HG02763 (cell line): ENCODE results near the gene PDCL3.

Experiments
- ATAC-seq: cut with Tn5 transposase; IDR thresholded peaks from one replicate; pipeline ENCODE4 v1.9.1; 2021; ENCODE audit warnings: mild to moderate bottlenecking, moderate library complexity; ENCODE audit not compliant: unreplicated experiment

Gene PDCL3

DNA sequence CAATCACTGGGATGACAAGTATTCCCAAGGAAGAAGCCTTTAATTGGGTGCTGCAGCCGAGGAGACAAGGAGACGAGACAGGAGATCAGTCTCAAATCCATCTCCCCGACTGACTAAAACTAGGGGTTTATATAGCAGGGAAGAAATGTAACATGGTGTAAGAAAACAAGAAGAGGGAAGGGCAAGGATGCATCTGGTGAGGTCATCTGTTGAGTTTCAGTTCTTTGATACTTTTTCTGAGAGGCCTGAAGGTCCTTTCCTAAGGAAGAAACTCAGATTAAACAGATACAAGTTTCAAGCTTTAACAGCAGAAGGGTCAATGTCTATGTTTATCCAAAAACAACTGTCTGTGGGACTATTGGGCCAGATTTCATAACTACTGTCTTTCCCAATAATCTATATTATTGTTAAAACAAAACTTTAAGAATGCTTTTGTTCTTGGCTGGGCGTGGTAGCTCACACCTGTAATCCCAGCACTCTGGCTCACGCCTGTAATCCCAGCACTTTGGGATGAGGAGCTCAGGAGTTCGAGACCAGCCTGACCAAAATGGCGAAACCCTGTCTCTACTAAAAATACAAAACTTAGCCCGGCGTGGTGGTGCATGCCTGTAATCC, 2.5 kb upstream of the PDCL3 start:
- no peak for ATAC-seq

- no peak for ATAC-seq
Measured at GRCh38 chr2:100561191-100561590, 1.6 kb upstream of the PDCL3 start.

GRCh38 chr2:100563407-100564247, 834 bp downstream of the PDCL3 start:
- ATAC-seq: peak; percentile 3

- ATAC-seq: no peak
Measured at GRCh38 chr2:100568989-100569388, 6.2 kb downstream of the PDCL3 start.

GRCh38 chr2:100571668-100572067, 8.9 kb downstream of the PDCL3 start:
- no peak for ATAC-seq

DNA sequence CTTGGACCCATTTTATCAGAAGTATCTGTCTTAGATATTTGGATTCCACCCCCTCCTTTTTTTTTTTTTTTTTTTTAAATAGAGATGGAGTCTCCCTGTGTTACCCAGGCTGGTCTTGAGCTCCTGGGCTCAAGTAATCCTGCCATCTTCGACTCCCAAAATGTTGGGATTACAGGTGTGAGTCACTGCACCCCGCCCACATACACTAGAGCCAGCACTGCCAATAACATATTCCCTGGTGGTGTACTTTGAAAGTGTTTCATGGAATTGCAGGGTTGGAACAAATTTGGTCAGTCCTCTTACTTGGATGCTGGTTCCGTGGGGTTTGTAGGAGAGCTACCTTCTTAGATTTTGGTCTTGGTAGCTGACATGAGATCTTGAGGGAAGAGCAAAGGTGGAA, 15.0 kb downstream of the PDCL3 start:
- ATAC-seq: no peak

DNA sequence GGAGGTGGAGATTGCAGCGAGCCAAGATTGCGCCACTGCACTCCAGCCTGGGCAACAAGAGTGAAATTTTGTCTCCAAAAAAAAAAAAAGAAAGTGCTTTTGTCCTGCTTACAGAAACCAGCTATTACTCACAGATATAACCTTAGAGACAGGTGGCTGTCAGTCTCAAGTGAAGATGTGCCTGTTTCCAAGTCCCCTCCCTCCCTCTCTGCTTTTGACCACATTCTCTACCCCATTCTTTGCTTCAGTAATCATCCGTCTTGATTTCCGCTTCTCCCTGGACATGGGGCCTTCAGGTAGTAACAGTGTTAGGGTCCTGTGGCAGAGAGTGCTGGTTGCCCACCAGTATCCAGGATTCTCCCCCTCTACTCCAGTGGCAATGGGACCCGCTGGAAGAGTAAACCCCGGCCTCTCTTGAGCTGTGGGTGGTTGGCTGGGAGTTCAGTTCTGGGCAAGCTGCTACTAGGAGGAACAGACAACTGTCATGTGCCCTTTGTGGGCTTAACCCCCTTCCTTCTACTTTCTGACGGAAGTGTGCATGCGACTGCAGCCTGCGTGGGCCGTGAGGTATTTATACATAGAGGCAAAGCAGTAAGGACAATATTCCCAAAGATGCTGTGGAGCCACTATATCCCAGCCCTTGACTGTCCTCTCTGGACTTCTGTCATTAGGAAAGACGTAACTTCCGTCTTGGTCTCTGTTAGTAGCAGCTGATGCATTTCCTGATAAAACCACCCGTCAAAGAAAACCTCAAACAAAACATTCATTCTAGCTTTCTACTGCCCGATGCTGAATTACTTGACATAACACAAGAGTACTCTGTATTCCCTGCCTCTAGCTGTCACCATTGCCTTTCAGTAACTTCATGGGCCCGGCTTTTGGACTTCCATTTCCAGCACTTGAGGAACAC, 17.8 kb downstream of the PDCL3 start:
- ATAC-seq: peak; percentile 63

DNA sequence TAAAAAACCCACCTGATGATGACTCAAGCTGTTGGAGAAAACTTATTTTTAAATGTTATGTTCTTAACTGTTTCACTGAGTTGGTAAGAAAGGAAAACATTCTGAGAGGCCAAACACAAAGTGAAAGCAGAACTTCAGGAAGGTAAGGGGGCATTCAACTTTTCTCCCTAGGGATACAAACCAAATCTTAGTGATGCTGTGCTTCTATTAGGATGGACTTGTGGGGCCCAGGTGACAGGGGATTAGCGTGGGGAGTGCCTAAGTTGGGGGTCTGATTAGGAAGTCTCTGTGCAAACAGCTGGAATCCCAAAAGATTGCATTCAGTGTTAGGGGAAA, 18.5 kb downstream of the PDCL3 start:
- no peak for ATAC-seq

DNA sequence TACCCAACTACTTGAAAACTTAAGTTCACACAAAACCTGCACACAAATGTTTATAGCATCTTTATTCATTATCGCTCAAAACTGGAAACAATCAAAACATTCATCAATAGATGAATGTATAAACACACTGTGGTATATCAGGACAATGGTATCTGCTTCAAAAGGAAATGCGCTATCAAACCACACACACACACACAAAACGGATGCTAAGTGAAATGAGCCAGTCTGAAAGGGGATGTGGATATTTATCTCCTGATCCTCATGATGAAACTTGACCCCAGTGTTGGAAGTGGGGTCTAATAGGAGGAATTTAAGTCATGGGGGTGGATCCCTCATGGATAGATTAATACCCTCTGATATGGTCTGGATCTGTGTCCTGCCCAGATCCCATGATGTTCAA, 22.0 kb downstream of the PDCL3 start:
- no peak for ATAC-seq

DNA sequence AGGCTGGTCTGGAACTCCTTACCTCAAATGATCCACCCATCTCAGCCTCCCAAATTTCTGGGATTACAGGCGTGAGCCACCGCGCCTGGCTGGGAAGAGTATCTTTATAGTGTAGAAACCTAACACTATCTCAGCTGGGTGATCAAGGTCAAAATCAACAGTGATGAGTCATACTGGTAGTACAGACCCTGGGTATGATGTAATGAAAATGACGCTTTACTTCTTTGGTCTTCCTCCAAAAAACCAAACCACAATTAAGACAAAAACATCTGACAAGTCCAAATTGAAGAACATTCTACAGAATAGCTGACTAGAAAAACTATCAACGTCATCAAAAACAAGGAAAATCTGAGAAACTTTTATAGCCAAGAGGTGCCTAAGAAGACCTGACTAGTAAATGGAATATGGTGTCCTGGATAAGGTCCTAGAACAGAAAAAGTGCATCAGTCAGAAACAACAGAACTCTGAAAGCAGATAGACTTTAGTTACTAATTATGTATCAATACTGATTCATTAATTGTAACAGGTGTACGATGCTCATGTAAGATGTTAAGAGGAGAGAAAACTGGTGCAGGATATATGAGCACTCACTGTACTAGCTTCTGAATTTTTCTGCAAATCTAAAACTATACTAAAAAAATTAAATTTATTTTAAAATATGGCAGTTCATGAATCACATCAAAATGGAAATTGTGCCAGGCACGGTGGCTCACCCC, 25.4 kb downstream of the PDCL3 start:
- ATAC-seq: no peak

DNA sequence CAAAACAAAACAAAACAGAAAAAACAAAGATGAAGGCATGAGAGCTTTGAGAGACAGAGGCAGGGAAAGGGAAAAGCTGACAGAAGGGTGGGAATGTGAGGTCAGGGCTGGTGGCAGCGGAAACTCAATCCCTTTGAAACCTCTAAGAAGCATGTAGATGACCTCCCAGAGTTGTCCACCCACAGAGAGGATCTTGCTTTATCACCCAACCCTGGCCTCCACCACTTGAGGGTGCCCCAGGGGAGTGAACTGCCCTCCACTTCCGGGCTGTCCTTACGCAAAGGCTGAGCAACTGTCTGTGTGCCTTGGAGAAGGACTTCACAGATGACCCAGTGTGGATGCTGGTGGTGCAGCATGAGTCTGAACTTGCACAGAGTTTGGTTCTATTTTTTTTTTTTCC, 26.7 kb downstream of the PDCL3 start:
- ATAC-seq: no peak

DNA sequence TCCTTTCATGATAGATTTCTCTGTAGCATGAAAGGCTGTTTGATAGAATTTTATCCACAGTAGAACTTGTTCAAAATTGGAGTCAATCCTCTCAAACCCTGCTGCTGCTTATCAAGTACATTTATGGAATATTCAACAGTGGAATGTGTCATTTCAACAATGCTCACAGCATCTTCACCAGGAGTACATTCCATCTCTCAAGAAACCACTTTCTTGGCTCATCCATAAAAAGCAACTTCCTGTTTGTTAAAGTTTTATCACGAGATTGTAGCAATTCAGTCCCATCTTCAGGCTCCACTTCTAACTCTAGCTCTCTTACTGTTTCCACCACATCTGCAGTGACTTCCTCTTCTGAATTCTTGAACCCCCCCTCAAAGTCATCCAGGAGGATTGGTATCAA, 29.4 kb downstream of the PDCL3 start:
- ATAC-seq: no peak

- ATAC-seq: no peak
Measured at GRCh38 chr2:100596465-100596864, 33.7 kb downstream of the PDCL3 start.

- no peak for ATAC-seq
Measured at GRCh38 chr2:100599566-100599965, 36.8 kb downstream of the PDCL3 start.

DNA sequence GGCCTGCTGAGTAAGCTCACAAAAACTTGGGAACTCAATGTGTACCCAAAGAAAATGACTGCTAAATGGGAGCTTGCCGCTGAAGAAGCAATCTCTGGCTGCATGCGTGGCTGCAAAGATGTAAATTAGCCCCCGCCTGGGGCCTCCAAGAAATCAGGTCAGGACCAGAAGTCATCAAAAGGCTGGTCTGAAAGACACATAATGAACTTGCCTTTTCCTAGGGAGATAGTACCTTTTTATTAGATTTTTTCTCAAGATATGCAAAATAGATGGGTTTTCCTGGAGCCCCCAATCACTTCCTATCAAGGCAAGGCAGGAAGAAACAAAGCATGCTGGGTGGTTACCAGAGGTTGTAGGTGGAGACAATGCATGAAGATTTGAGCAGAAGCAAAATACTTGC, 38.9 kb downstream of the PDCL3 start:
- no peak for ATAC-seq

GRCh38 chr2:100603414-100603813, 40.6 kb downstream of the PDCL3 start:
- ATAC-seq: no peak

GRCh38 chr2:100603948-100604633, 41.3 kb downstream of the PDCL3 start:
- no peak for ATAC-seq

GRCh38 chr2:100606332-100606725, 43.5 kb downstream of the PDCL3 start:
- ATAC-seq: no peak

GRCh38 chr2:100606726-100607343, 44.0 kb downstream of the PDCL3 start:
- ATAC-seq: no peak

DNA sequence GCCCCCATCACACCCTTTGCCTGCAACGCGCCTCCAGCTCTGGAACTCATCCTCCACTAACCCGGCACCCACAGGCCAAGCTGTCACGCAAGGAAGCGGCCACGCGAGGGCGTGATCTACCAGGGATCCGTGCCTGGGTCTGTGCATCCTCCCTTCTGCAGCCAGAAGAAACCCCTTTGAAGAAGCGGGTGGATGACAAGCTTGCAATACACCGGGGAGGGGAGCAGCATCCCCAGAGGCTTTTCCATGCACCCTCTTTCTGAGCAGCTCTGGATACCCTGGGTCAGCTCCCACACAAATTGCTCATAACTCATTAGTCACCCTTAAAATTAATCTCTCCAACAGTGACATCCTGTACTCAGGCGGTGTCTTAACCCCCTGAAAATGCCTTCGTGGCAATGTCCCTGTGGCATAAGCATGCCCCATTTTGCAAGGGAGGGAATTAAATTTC, 47.6 kb downstream of the PDCL3 start:
- no peak for ATAC-seq
